ENCODE measurements around the gene ELMO1. TPM values are rescaled to one million over a fixed set of nuclear protein-coding genes. Genes with fewer than 3 reads are reported as not detected.

Gene ELMO1
- total RNA-seq, 1 donor = under 0.01 TPM

DNA sequence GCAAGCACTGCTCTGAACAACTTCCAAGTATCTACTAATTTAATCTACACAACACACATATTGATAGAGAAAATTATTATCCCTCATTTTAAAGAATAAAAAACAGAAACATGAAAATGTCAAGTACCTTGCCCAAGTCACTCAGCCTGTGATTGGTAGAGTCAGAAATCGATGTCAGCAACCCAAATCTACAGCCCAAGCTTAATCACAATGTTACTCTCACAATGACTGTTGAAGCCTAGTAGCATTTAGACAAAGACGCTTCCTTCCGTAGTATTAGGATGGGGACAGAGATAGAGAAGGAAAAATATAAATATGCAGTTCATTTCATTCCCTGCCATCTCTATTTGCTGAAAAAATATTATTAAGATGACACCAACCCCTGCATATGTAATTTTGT, 242.5 kb downstream of the ELMO1 start:
- H3K4me3 ChIP-seq (ENCODE audit: low read depth, low read length) = no peak overlapping the region
- DNase-seq (ENCODE audit: low read depth) = no peak
- TF ChIP-seq, protein P1, sequence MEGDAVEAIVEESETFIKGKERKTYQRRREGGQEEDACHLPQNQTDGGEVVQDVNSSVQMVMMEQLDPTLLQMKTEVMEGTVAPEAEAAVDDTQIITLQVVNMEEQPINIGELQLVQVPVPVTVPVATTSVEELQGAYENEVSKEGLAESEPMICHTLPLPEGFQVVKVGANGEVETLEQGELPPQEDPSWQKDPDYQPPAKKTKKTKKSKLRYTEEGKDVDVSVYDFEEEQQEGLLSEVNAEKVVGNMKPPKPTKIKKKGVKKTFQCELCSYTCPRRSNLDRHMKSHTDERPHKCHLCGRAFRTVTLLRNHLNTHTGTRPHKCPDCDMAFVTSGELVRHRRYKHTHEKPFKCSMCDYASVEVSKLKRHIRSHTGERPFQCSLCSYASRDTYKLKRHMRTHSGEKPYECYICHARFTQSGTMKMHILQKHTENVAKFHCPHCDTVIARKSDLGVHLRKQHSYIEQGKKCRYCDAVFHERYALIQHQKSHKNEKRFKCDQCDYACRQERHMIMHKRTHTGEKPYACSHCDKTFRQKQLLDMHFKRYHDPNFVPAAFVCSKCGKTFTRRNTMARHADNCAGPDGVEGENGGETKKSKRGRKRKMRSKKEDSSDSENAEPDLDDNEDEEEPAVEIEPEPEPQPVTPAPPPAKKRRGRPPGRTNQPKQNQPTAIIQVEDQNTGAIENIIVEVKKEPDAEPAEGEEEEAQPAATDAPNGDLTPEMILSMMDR (IDR thresholded peaks at IDR 0.05; ENCODE audit: insufficient read depth, low read depth, low read length) = no peak

DNA sequence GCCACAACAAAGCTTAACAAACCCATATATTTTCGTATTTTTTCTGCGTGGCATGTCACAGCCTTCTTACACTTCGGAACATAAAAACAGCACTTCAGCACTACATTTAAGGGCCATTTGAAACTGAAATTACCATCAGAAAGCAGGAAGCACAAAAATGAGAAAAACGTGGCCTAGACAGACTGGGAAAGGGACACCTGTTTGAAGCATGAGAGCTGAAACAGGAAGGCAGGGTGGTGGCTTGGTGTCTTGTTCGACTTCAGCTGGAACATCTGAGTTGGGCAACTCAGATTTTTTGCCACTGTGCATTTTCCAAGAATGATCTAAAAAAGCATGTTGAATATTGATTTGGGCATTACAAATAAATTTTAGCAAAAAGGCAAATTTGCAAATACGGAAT, 243.2 kb downstream of the ELMO1 start:
- TF ChIP-seq, protein P1 (IDR thresholded peaks at IDR 0.05; ENCODE audit: insufficient read depth, low read depth, low read length) = no peak
- DNase-seq (ENCODE audit: low read depth) = no peak
- H3K4me3 ChIP-seq (ENCODE audit: low read depth, low read length) = no peak overlapping the region

DNA sequence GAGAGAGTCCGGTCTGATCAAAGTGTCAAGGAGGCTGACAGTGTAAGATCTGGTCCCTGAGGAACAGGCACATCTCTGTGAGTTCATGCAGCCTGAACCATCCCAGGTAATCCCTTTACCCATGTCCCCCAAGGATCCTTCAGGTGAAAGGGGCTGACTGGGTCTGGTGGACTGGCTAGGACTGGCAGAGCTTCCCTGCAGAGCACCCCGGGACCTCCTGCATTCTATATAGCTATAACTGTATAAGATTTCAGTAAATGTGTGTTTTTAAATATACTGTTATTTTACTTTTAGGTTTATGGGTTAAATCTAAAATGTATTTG, 246.8 kb downstream of the ELMO1 start:
- TF ChIP-seq, protein P1 (IDR thresholded peaks at IDR 0.05; ENCODE audit: insufficient read depth, low read depth, low read length) = no peak
- H3K4me3 ChIP-seq (ENCODE audit: low read depth, low read length) = no peak overlapping the region
- DNase-seq (ENCODE audit: low read depth) = no peak

DNA sequence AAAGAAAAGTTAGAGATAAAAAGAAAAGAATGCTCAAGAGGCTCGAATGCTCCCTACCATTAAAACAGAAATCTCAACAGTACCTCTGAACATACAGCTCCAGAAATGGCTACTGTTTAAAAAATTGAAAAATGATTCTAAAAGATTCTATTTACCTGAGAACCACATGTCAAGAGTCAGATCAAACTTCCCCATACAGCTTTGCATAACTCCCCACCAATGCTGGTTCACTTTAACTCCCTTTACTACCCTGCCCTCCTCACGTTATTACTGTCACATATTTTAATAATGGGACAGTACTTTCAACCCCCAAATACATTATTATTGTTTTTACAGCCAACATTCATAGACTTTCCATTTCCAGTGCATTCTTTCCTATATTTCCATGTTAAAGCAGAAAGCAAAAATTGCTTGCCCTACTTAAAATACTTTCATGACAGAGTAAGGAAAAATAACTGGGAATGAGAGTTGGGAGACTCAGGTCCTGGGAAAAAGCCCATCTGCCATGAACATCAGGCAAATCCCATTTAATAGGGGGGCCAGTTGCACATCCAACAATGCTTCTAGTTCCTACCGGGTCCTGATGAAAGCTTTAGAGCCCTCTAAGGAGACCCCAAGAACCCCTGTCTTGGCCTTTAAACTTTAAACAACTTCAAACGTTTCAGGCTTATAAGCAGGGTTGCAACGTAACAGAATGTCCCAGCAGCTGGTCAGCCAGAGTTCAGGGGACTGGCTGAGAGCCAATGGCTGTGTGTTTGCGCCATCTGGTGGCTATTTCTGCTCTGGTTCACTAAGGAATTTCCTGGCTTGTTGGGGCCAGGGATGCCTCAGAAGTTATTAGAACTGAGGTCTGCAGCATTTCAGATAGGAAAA, 247.4 kb downstream of the ELMO1 start:
- TF ChIP-seq, protein P1 (IDR thresholded peaks at IDR 0.05; ENCODE audit: insufficient read depth, low read depth, low read length) = peak; percentile 80
- no peak overlapping the region for H3K4me3 ChIP-seq (ENCODE audit: low read depth, low read length)
- DNase-seq (ENCODE audit: low read depth) = peak; percentile 84

DNA sequence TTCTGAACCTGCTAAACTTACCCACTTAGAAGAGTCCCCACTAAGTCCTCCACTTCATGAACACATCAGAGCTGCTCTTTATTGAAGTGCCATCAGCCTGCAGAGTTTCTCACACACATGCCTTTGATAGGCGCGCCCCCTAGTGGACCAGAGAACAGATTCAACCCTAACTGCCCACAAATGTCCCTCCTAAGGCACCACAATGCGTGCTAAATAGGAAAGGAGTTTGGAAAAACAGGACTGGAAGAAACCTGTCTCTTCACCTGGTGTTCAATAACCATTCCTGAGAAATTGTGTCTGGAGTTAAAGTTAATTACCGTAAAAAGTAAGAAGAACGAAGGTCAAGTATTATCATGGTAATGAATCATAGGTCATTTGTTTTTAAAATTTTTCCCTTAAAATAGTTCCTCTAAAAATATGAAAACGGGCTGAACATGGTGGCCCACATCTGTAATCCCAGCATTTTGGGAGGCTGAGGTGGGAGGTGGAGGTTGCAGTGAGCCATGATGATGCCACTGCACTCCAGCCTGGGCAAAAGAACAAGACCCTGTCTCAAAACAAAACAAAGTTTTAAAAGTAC, 249.7 kb downstream of the ELMO1 start:
- peak; percentile 74 for DNase-seq (ENCODE audit: low read depth)
- H3K4me3 ChIP-seq (ENCODE audit: low read depth, low read length) = no peak overlapping the region
- TF ChIP-seq, protein P1 (IDR thresholded peaks at IDR 0.05; ENCODE audit: insufficient read depth, low read depth, low read length) = peak; percentile 97

DNA sequence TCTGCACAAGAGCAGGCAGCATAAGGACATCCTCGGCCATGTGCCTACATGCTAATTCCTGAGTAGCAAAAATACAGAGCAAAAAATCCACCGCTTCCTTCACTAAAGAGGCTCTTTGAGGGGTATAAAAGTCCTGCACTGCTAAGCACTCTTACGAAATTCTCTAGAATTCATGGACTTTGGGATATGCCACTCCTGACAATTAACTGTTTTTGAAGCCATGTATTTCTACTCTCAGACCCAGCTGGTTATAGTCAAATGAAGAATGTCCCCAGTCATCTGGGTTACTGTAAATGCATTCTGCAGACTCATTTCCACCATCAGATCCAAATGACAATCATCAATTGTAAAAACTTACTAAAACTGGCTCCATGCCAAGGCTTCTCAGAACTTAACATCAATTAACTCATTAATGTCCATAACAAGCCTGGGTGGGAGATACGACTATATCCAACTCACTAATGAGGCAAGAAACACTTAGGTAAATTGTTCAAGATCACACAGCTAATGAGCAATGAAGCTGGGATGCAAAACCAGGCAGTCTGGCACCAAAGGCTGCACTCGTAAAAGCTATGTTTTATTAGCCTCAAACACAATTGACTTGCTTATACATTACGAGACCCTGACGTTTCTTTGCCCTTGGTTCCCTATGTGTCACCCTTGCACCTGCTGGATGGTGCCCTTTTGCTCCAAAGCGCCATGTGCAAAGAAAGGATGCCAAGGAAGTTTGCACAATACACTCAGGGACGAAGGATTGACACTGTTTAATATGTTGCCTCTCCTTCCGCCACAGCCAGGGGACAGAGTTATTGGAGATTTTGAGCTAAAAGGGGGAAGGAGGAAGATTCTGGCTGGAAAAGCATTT, 250.4 kb downstream of the ELMO1 start:
- no peak for DNase-seq (ENCODE audit: low read depth)
- TF ChIP-seq, protein P1 (IDR thresholded peaks at IDR 0.05; ENCODE audit: insufficient read depth, low read depth, low read length) = no peak
- H3K4me3 ChIP-seq (ENCODE audit: low read depth, low read length) = no peak overlapping the region

Data from fibroblast of villous mesenchyme (primary cell).